HG03159 (cell line): Measurements from ENCODE around the gene SAE1.
"Not testable (repeated sequence)": the region's sequence is repeated elsewhere in the genome, so short reads cannot be mapped to it uniquely, and the experiment has no call there.

ENCODE experiments used
- ATAC-seq: cut with Tn5 transposase; IDR thresholded peaks from one replicate; pipeline ENCODE4 v1.9.1; 2021; ENCODE audit warnings: mild to moderate bottlenecking, moderate library complexity; ENCODE audit not compliant: unreplicated experiment

The SAE1 gene

DNA sequence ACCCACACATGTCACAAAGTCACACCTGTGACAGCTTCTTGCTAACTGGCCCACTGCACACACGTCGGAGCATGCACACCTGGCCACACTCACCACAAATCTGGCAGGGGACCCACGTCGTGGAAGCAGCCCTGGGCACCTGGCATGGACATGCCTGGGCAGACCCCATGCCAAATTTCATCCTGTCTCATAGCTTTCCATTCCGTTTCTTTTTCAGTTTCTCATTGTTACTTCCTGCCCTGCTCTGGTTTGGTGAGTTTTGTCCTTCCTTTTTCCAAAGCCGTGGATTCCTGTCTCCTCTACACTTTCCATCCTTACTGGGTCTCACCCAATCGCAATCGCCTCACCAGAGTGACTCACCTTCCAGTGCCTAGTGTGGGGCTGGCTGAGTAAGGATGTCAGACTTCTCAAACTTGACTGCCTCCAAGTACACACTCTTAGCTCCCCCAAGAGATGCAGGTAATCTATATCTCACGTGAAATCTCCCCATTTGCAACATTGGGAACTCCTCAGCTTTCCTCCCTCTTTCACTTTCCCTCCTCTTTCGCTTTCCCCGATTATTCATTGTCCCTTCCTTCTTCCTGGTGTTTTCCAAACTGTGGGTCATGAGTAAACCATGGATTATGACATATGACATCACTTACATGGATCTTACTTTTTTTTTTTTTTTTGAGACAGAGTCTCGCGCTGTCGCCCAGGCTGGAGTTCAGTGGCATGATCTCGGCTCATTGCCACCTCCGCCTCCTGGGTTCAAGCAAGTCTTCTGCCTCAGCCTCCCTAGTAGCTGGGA is 102.0 kb downstream of the SAE1 start:
- no peak for ATAC-seq

DNA sequence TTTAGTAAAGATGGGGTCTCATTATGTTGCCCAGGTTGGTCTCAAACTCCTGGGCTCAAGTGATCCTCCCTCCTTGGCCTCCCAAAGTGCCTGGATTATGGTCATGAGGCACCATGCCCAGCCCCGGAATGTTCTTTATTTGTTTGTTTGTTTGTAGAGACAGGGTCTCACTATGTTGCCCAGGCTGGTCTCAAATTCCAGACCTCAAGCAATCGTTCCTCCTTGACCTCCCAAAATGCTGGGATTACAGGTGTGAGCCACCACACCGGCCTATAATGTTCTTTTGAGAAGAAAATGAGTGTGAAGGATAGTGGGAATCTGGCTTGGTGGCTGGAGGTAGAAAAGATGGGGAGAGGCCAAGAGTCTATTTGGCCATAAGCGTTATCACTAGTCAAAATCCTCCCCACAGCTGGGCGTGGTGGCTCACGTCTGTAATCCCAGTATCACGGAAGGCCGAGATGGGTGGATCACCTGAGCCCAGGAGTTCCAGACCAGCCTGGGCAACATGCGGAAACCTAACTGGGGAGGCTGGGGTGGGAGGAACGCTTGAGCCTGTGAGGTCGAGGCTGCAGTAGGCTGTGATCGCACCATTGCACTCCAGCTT is 105.5 kb downstream of the SAE1 start:
- no peak for ATAC-seq

DNA sequence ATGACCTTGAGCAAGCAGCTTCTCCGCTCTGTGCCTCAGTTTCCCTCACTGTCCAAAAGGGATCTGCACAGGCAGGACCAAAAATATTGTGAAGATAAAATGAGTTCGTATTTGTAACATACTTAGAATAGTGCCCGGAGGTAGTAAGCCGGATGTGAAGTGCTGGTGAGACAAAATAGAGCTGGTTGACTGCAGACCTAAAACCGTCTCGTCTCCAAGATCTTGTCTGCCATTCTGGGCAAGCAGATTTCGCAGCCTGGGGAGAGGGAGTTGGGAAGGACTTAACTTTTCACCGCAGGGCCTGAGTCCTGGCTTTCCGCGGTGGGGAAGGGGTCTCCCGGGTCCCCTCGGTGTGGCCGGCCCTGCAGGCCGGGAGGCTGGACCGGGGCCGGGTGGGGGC is 108.5 kb downstream of the SAE1 start:
- no peak for ATAC-seq

DNA sequence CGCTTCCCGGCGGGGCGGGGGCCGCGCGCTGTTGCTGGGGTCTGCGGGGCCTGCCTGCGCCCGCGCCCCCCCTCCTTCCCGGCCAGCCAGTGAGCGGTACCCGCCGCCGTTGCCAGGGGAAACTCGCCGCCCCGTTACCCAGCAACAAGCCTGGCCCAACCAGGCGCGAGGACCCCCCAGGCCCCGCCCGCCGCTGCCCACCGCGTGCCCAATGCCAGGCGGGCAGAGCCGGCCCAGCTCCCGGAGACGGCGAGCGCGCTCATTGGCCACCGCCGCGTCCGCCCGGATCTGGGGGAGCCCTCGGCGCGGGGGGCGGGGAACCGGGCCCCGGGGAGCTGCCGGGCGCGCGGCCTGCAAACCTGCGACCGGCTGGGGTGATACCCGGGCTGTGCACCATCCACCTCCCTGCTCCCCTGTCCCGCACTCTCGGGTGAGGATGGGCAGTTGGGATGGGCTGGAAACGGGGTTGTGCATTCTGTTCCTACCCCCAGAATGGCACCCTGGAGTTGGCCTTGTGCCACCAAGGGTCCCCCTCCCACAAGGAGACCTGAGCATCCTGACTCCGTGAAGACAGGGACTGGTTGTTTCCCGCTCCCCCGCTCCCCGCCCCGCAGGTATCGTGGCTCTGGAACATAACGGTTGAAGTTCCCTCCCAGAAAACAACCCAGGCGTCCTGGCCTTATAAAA is 109.1 kb downstream of the SAE1 start:
- no peak for ATAC-seq

DNA sequence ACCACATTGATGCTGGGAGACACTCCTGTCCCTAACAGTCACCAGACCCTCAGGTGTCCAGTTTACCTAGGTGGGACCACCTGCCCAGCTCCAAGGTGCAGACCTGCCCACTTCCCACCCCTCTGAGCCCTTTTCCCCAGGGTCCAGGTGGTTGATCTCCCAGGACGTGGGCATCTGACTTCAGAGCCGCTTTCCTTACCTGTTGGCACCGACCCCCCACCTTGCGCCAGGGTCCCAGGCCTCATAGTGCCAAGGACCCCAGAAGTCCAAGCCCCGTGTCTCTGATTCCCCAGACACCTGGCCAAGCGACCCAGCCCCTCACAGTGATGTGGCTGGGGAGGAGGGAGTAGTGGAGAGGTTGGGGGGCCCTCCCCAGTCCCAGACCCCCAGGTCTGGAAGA is 109.9 kb downstream of the SAE1 start:
- ATAC-seq, result no peak

DNA sequence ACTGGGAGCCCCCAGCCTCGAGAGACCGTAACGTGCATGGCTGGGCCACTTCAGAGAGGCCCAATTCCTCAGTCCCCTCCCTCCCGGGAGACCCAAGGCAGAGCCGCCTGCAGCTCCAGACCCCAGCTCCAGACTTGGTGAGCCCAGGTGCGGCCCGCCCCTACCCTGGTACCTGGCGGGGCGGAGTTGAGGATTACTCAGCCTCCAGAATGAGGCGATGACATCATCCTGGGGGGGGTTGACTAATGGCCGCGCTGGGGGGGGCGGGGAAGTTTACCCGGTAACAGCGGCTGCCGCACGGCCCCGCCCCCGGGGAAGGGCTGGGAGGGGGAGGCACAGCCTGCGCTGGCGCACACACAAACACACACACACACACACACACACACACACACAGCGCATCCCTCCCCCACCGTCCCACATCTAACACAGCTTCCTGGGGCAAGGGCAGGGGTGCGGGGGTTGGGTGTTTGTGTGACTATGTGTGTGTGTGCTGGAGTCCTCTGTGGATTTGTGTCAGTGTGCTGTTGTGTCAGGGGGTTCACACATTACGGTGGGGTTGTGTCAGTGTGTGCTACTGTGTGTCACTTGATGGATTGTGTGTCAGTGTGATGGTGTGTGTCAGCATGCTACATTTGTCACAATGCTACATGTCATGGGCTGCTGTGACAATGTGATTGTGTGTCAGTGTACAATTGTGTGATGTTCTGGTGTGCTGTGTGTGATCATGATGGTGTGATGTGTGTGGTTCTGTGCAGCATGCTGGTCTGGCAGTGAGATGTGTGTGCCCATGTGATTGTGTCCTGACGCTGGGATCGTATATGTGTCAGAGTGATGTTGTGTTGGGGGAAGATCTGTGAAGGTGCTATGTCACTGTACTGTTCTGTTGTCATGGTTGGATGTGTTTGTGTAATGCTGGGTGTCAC is 110.6 kb downstream of the SAE1 start:
- no peak for ATAC-seq

DNA sequence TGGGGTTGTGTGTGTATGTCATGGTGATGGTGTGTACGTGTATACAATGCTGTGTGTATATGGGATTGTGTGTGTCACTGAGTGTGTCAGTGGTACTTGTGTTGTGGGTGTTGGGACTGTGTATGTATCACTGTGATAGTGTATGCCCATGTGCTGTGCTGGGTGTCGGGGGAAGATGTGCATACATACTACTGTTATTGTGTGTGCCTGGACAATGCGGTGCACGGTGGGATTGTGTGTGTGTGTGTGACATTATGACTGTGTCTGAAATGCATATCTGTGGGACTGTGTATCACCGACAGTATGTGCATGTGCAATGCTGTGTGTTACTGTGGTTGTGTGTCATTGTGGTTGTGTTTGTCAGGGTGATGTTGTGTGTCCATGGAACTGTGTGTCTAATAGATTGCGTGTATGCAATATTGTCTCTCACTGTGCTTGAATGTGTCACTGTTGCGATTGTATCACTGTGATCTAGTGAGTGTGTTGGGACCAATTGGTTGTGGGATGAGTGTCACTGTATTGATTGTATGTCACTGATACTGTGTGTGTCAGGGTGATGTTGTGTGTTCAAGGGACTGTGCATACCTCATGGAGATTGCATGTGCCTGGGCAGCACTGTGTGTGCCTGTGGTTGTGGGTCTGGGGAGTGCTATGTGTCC is 111.4 kb downstream of the SAE1 start:
- ATAC-seq, result no peak

DNA sequence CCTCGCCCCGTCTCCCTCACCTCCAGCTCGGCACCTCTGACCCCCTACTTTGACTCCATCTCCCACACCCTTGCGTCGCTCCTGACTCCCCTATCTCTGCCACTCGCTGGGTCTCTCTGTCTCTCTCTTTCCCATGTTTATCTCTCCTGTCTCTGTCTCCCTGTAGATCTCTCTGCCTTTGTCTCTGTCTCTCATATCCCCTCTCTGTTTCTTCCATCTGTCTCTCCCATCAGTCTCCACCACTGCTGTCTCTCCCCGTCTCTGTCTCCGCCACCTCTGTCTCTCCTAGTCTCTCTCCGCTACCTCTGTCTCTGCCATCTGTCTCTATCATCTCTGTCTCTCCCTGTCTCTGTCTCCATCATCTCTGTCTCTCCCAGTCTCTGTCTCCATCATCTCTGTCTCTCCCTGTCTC is 112.7 kb downstream of the SAE1 start:
- no peak for ATAC-seq

DNA sequence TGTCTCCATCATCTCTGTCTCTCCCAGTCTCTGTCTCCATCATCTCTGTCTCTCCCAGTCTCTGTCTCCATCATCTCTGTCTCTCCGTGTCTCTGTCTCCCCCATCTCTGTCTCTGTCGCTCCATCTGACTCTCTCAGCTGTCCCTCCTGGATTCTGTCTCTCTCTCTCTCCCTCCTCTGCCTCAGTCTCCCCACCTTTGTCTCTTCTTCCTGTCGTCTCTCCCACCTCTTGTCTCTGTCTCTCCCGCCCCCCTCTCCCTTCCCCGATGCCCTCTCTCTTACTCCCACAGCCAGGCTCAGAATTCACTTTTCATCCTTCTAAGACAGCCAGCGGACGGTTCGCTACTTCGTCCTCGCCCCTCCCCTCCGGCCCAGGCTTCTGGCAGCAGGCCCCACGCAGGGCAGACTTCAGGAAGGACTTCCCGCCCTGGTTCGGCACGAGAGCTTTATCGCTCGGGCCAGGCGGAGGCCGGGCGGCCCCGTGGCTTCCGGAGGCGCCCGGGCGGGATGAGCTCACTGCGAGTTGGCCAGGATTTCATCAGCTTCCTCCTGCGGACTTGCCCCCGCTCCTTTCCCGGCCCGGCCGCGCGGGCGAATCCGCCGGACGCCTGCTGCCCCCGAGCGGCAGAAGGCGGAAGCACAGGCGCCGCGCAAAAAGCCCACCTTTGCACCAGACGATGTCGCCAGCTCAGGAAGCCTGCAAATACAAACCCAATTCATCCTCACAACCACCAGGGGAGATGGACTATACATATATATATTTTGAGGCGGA is 113.3 kb downstream of the SAE1 start:
- ATAC-seq, result no peak

DNA sequence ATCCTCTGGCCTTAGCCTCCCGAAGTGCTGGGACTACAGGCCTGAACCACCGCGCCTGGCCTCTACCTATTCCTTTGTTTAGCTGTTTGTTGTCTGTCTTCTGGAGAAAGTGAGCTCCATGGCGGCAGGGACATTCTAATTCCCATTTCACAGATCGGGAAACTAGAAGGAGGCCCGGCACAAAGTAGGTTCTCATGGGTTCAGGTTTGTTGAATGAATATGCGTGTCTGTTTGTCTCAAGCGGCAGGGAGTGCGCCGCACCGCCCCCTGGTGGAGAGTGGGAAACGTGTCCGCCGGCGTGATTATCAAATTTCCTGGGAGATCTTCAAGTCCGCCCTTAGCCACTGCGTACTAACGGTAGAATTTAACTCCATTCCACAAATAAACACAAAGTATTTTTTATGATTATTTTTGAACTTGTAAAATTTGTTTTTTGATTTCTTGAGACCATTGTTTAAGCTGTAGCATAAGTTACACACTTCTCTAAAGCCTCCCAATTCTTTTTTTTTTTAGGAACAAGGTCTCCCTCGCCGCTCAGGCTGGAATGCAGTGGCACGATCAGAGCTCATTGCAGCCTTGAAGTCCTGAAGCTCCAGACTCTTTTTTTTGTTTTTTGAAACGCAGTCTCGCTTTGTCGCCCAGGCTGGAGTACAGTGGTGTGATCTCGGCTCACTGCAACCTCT is 116.8 kb downstream of the SAE1 start:
- ATAC-seq, result no peak

DNA sequence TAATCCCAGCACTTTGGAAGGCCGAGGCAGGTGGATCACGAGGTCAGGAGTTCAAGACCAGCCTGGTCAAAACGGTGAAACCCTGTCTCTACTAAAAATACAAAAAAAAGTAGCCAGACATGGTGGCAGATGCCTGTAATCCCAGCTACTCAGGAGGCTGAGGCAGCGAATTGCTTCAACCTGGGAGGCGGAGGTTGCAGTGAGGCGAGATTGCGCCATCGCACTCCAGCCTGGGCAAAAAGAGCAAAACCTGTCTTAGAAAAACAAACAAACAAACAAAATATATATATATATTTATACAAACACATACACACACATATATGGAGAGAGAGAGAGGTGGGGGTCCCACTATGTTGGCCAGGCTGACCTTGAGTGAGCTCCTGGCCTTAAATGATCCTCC is 122.4 kb downstream of the SAE1 start:
- ATAC-seq, result not testable (repeated sequence)

DNA sequence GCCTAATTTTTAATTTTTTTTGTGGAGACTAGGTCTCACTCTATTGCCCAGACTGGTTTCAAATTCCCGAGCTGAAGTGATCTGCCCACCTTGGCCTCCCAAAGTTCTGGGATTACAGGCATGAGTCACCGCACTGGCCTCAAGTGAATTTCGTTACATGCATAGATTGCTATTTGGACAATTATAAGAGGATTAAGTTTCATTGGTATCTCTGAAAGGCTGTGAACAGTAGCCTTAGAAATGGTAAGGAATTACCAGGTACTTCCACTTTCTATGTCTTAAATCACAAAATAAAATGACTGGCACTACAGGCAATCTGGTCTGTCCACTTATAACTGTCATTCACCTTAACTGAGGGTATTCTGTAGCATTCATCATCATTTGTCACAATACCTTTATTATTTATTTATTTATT is 122.8 kb downstream of the SAE1 start:
- ATAC-seq, result no peak

DNA sequence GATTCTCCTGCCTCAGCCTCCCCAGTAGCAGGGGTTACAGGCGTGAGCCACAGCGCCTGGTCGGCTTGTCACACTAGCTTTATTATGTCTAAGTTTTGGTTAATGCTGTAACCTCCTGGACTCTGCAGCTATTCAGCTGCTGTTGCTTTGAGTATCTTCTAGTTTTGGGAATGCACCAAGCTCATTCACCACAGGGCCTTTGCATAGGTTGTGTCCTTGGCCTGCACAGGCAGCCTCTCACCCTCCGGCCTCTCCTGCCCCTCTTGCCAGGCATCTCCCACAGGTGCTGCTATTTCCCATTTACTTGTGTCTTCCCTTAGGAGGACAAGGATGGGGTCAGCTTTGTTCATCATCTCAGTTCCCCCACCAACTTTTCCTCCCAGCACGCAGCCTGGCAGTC is 123.3 kb downstream of the SAE1 start:
- no peak for ATAC-seq

DNA sequence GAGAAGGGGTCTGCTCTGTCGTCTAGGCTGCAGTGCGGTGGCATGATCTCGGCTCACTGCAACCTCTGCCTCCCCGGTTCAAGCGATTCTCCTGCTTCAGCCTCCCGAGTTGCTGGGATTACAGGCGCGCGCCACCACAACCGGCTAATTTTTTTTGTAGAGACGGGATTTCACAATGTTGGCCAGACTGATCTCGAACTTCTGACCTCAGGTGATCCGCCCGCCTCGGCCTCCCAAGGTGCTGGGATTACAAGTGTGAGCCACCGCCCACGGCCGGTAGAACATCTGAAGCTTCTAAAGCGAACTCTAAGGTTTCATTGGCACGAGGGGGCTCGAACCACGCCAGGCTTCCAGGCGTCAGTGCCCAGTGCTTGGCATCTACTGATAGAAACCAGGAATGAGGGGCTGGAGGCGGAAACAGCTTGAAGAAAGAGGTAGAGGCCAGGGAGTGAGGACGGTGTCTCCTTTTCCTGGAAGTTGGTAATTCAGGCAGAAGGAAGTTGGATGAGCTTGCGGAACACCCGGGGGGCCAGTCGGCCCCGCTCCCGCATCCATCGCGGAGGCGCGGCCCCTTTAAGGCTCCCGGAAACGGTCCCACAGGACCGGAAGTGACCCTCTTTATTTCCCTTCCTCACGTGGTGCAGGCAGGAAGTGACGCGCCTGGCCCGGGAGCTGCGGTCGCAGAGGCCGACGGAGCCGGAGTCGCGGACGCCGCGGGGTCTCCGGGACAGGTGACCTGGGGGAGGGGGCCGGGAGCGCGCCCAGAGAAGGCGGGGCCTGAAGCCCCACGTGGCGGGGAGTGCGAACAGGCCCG is 125.5 kb downstream of the SAE1 start, which contains the start of gene CCDC9:
TSS of gene CCDC9 (plus strand) at position 647 of the 814 bp plus-strand sequence. CDS start 1,876 bp downstream, outside the sequence.
- ATAC-seq, result peak; percentile 43

DNA sequence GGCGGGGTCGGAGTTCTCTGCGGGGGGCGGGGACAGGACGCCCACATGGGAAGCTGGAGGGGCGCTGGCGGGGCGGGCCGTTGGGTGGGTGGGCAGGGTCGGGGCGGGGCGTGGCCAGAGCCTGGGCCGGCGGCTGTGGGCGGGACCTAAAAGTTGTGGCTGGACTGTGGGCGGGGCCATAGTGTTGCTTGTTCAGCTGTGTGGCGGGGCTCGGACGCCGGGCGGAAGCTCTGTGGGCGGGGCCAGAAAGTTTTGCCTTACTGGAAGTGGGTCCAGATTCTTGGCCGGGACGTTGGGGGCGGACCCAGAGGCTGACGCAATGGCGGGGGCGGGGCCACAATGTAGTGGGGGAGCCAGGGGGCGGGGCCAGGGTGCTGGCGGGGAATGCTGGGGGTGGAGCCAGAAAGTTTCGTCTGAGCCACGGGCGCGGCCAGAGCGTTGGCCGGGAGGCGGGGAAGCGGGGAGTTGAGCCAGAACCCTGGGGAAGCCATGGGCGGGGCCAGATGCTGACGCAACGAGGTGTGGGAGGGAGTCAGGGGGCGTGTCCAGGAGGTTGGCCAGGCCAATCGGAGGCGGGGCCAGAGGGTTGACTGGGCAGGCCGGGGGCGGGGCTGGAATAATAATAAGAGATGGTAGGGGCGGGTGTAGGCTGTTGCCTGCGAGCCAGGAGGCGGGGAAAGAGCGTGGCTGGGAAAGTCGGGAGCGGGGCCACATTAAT is 126.2 kb downstream of the SAE1 start:
- ATAC-seq, result peak; percentile 72

DNA sequence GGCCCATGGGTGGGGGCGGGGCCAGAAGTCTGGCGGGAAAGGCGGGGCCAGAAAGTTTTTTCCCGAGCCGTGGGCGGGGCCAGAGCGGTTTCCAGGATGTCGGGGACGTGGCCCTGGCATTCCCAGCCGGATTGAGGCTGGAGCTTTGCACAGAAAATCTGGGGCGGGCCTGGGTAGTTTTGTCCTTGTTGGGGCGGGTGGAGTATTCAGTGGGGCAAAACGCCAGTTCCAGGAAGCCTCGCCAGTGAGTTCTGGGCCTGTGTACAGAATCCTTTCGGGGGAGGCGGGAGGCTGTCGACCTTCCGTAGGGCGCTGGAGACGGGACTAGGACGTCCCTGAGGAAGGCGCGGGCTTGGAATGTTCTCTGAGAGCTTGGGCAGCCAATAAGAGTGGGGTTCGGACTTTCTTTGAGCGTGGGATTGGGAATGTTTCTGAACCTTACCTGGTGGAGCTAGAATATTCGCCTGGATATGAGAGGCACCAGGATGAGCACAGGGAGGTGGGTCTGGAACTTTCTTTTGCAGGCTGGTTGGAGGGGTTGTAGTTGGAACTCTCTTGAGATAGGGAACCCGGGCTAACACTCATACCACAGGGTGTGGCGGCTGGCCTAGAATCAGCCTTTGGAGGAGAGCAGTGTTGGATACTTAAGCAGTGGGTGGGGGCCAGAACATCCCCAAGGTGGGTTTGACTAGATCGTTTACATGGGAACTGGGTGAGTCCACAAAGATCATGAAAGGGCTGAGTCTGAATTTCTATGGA is 127.0 kb downstream of the SAE1 start:
- no peak for ATAC-seq

DNA sequence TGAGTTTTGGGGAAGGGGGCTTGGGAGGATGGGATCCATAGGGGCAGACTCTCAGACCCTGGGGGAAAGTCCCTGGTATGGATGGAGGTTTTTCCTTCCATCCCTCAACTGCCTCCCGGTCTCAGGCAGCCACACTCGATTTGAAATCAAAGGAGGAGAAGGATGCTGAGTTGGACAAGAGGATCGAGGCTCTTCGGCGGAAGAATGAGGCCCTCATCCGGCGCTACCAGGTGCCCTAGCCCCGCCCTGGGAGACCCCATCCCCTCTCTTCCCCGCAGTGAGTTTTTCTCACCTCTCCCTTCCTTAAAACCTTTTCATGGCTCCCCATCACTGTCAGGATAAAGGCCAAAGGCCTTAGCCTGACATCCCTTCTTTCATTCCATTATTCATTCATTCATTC is 127.8 kb downstream of the SAE1 start:
- ATAC-seq, result no peak
